IMR-90 (cell line): ENCODE results near the gene SAFB2. TPM values are rescaled to one million over a fixed set of nuclear protein-coding genes. Genes with fewer than 3 reads are reported as not detected.

Experiments used
- ATAC-seq: fragments of 200-7000 bp; cut with Tn5 transposase; 2 replicates; pipeline ENCODE4 v1.9.1; 2020; ENCODE audit warnings: low read depth, mild to moderate bottlenecking, moderate library complexity
- Bru-seq: library from RNA; stranded (reverse); fragments of 400-500 nt; gene quantifications from one replicate; lab custom pipeline; 2021; lab: Mats Ljungman, UMichigan
- BruChase-seq, 2 experiments: library from RNA; stranded (reverse); fragments of 400-500 nt; gene quantifications; one replicate each; lab custom pipeline; 2021; lab: Mats Ljungman, UMichigan
- BruUV-seq: library from RNA; stranded (reverse); fragments of 400-500 nt; replicated peaks from 2 replicates; lab custom pipeline; 2021; lab: Mats Ljungman, UMichigan
- CTCF ChIA-PET: fragments of 300-600 bp; formaldehyde crosslinking; extraction: SDS; loops from one replicate; lab custom pipeline; 2021; ENCODE audit warnings: antibody characterized with exemption; lab: Yijun Ruan, JAX
- POLR2A ChIA-PET: fragments of 300-600 bp; sonication (Branson Sonifier 250); formaldehyde crosslinking; loops from one replicate; lab custom pipeline; 2022; ENCODE audit warnings: antibody characterized with exemption; ENCODE audit not compliant: unreplicated experiment; lab: Charles Lee
- DNase-seq: peaks from one replicate; pipeline ENCODE4 v3.0.0; 2013
- H2AFZ ChIP-seq: replicated peaks from 2 replicates; pipeline ENCODE3; 2013; ENCODE audit warnings: low read length, mild to moderate bottlenecking; ENCODE audit not compliant: poor library complexity
- H2AK5ac ChIP-seq: 2 replicates; pipeline ENCODE4 v1.6.1; 2013; ENCODE audit warnings: low read depth, low read length, inconsistent platforms
- H2AK9ac ChIP-seq: replicated peaks from 2 replicates; pipeline ENCODE3; 2013; ENCODE audit warnings: mild to moderate bottlenecking, low read depth, low read length, moderate library complexity; ENCODE audit not compliant: poor library complexity
- H2BK120ac ChIP-seq: 2 replicates; pipeline ENCODE4 v1.6.1; 2013; ENCODE audit warnings: low read depth, low read length, inconsistent platforms
- H2BK15ac ChIP-seq: 3 replicates; pipeline ENCODE4 v1.6.1; 2013; ENCODE audit warnings: low read depth, low read length, inconsistent platforms
- H2BK20ac ChIP-seq: 2 replicates; pipeline ENCODE4 v1.6.1; 2013; ENCODE audit warnings: low read depth, mild to moderate bottlenecking, inconsistent platforms, low read length, moderate library complexity
- H2BK5ac ChIP-seq: 2 replicates; pipeline ENCODE4 v1.6.1; 2013; ENCODE audit warnings: mild to moderate bottlenecking, low read depth, low read length, inconsistent platforms; ENCODE audit not compliant: poor library complexity, severe bottlenecking
- H3K14ac ChIP-seq: replicated peaks from 2 replicates; pipeline ENCODE4 v1.6.1; 2013; ENCODE audit warnings: low read depth, low read length, inconsistent platforms
- H3K18ac ChIP-seq: 2 replicates; pipeline ENCODE4 v1.6.1; 2013; ENCODE audit warnings: low read depth, low read length, control low read depth
- H3K23ac ChIP-seq: 2 replicates; pipeline ENCODE4 v1.6.1; 2013; ENCODE audit warnings: low read depth, low read length, inconsistent platforms
- H3K27ac ChIP-seq: 2 replicates; pipeline ENCODE4 v1.5.1; 2013; ENCODE audit warnings: mild to moderate bottlenecking, control low read depth, low read length; ENCODE audit not compliant: insufficient read depth
- H3K27me3 ChIP-seq: 2 replicates; pipeline ENCODE4 v1.6.1; 2013; ENCODE audit warnings: low read length; ENCODE audit not compliant: control insufficient read depth, insufficient read depth
- H3K36me3 ChIP-seq: 2 replicates; pipeline ENCODE4 v1.6.1; 2013; ENCODE audit warnings: low read length, mixed read lengths; ENCODE audit not compliant: control insufficient read depth, insufficient read depth
- H3K4ac ChIP-seq: 2 replicates; pipeline ENCODE4 v1.6.1; 2013; ENCODE audit warnings: low read depth, low read length, inconsistent platforms
- H3K4me1 ChIP-seq: 2 replicates; pipeline ENCODE4 v1.6.1; 2013; ENCODE audit warnings: low read length, mixed read lengths; ENCODE audit not compliant: control insufficient read depth, insufficient read depth
- H3K4me2 ChIP-seq: 2 replicates; pipeline ENCODE4 v1.6.1; 2013; ENCODE audit warnings: low read depth, mild to moderate bottlenecking, control low read depth, low read length, moderate library complexity
- H3K4me3 ChIP-seq: 2 replicates; pipeline ENCODE4 v1.5.1; 2013; ENCODE audit warnings: low read depth, mild to moderate bottlenecking, control low read depth, low read length, moderate library complexity; ENCODE audit not compliant: insufficient read depth
- H3K56ac ChIP-seq: 2 replicates; pipeline ENCODE4 v1.6.1; 2013; ENCODE audit warnings: low read length, inconsistent platforms; ENCODE audit not compliant: insufficient read depth; ENCODE audit errors: extremely low read depth
- H3K79me1 ChIP-seq, 2 experiments: 2 replicates each; pipeline ENCODE4 v1.6.1; 2013; ENCODE audit warnings: low read length in 2 of 2, inconsistent platforms in 1 of 2, low read depth in 1 of 2
- H3K9ac ChIP-seq: 2 replicates; pipeline ENCODE4 v1.6.1; 2013; ENCODE audit warnings: low read depth, low read length, control low read depth
- H3K9me1 ChIP-seq: 2 replicates; pipeline ENCODE4 v1.6.1; 2013; ENCODE audit warnings: low read length, inconsistent platforms; ENCODE audit not compliant: insufficient read depth
- H3K9me3 ChIP-seq: 2 replicates; pipeline ENCODE4 v1.6.1; 2013; ENCODE audit warnings: low read length; ENCODE audit not compliant: control insufficient read depth, insufficient read depth
- H4K20me1 ChIP-seq: 2 replicates; pipeline ENCODE4 v1.6.1; 2013; ENCODE audit warnings: low read length, inconsistent platforms; ENCODE audit not compliant: insufficient read depth
- H4K5ac ChIP-seq: 2 replicates; pipeline ENCODE4 v1.6.1; 2013; ENCODE audit warnings: mild to moderate bottlenecking, low read depth, low read length, control low read depth
- H4K8ac ChIP-seq, 2 experiments: 2 replicates each; pipeline ENCODE4 v1.6.1; 2013; ENCODE audit warnings: low read depth in 2 of 2, low read length in 2 of 2, control low read depth in 1 of 2, inconsistent platforms in 1 of 2
- H4K91ac ChIP-seq: 2 replicates; pipeline ENCODE4 v1.6.1; 2013; ENCODE audit warnings: low read depth, low read length, inconsistent platforms; ENCODE audit not compliant: insufficient read depth
- BHLHE40 ChIP-seq: fragments of 150-350 bp; IDR thresholded peaks from 2 replicates; pipeline ENCODE4 v1.6.1; 2016; ENCODE audit warnings: mild to moderate bottlenecking, low read depth, low read length
- ELK1 ChIP-seq: fragments of 150-350 bp; IDR thresholded peaks from 2 replicates; pipeline ENCODE4 v1.6.1; 2016; ENCODE audit warnings: low read depth, mild to moderate bottlenecking, low read length, moderate library complexity, borderline replicate concordance
- MAFK ChIP-seq: IDR thresholded peaks from 2 replicates; pipeline ENCODE4 v1.6.1; 2012; ENCODE audit warnings: low read depth, low read length, improper control_type of control experiment
- MAZ ChIP-seq: IDR thresholded peaks from 2 replicates; pipeline ENCODE4 v1.6.1; 2012; ENCODE audit warnings: low read depth, mild to moderate bottlenecking, low read length, improper control_type of control experiment, moderate library complexity, borderline replicate concordance
- MXI1 ChIP-seq: IDR thresholded peaks from 2 replicates; pipeline ENCODE4 v1.6.1; 2012; ENCODE audit warnings: low read depth, mild to moderate bottlenecking, low read length, moderate library complexity, borderline replicate concordance
- POLR2A ChIP-seq: IDR thresholded peaks from 2 replicates; pipeline ENCODE4 v1.6.1; 2012; ENCODE audit warnings: mild to moderate bottlenecking, low read depth, low read length
- WGBS, 2 experiments: methylation state at CpG; one replicate each; pipeline versions ENCODE4 v1.1.5 to v1.1.7; 2013; ENCODE audit warnings: missing lambda C conversion rate in 2 of 2; ENCODE audit not compliant: insufficient read length in 1 of 2; ENCODE audit errors: extremely low coverage in 2 of 2; 5-methylcytosine and 5-hydroxymethylcytosine counted together
- dilution Hi-C: fragments of 300-500 bp; cut with HindIII; formaldehyde crosslinking; loops from one replicate; pipeline ENCODE4 v1.14.3; 2018; ENCODE audit warnings: low sequenced_read_pairs; ENCODE audit not compliant: unreplicated experiment
- in situ Hi-C: fragments of 300-500 bp; cut with MboI; formaldehyde crosslinking; loops from 3 replicates; pipeline ENCODE4 v1.14.3; 2019; ENCODE audit warnings: low sequenced_read_pairs, inconsistent platforms, mixed read lengths
- intact Hi-C: fragments of 100-400 bp; cut with micrococcal nuclease; formaldehyde crosslinking; loops from 2 replicates; pipeline ENCODE4 v1.10.0; 2022
- long read RNA-seq: library from polyadenylated mRNA; unstranded; transcript quantifications from one replicate; pipeline ENCODE4 v2.0.0, GENCODE V29; 2021; ENCODE audit not compliant: unreplicated experiment
- polyA plus RNA-seq, 3 experiments: library from polyadenylated mRNA; depleted of rRNA; stranded (reverse); fragments of >200 nt; gene quantifications; 2 replicates each; pipeline ENCODE4 v1.2.3, GENCODE V29; 2012; ENCODE audit warnings: low replicate concordance in 1 of 3
- total RNA-seq: library from RNA; depleted of rRNA; stranded (reverse); fragments of >200 nt; gene quantifications from 2 replicates; pipeline ENCODE4 v1.2.3, GENCODE V29; 2012; rRNA removed

SAFB2 gene
- total RNA-seq (11.8 and 17.8 TPM in 2 replicates), polyA plus RNA-seq (2012; rRNA removed) (26.2 and 28.6 TPM in 2 replicates), Bru-seq, nascent RNA (percentile 81 among the genes with signal in this experiment), BruChase-seq, experiment 1, labeled RNA remaining after a 6-hour chase (percentile 88 among the genes with signal in this experiment), BruChase-seq, experiment 2, labeled RNA remaining after a 2-hour chase (percentile 88 among the genes with signal in this experiment)
- 15.9 and 19.7 TPM in 2 replicates for polyA plus RNA-seq (2012; cell fraction: cytosol; rRNA removed)
- 82.6 and 84.3 TPM in 2 replicates for polyA plus RNA-seq (2012; cell fraction: nucleus; rRNA removed; ENCODE audit: low replicate concordance)
- long read RNA-seq, partial matches to known transcripts, result 36 of 48 reads
- long read RNA-seq, other reads (novel, unspliced or antisense), result 9 of 48 reads

- Histone ChIP-seq H3K79me1 (peaks cover 20 to 66% of the 10 kb centered on the region in 2 experiments), H2AFZ (peak within 1 kb of the TSS; percentile 97), H3K9ac (peak within 1 kb of the TSS; percentile 80), H3K9me3 (no peaks in the 10 kb centered on the region), H4K8ac (peak within 1 kb of the TSS; percentile 75 to 87), H3K18ac (peak within 1 kb of the TSS; percentile 42; the same call in 1 of the 2 replicates), H2AK9ac (peak within 1 kb of the TSS; percentile 100), H3K23ac (peak within 1 kb of the TSS; percentile 96), H2AK5ac (peak within 1 kb of the TSS; percentile 99), H3K9me1 (peaks cover 18% of the 10 kb centered on the region), H2BK5ac (peak within 1 kb of the TSS; percentile 71), H3K27me3 (no peaks in the 10 kb centered on the region), H3K14ac (peak within 1 kb of the TSS; percentile 98), H3K4me3 (peak within 1 kb of the TSS; percentile 64), H3K27ac (peak within 1 kb of the TSS; percentile 82), H2BK20ac (no peak within 1 kb of the TSS), H2BK120ac (peak within 1 kb of the TSS; percentile 41; the same call in 1 of the 2 replicates), H2BK15ac (no peak within 1 kb of the TSS), H3K56ac (peak within 1 kb of the TSS; percentile 88), H3K4me2 (peak within 1 kb of the TSS; percentile 83), H4K91ac (peak within 1 kb of the TSS; percentile 90), H4K20me1 (peaks cover 67% of the 10 kb centered on the region), H3K4ac (peak within 1 kb of the TSS; percentile 94), H4K5ac (peak within 1 kb of the TSS; percentile 83), H3K36me3 (peaks cover 43% of the 10 kb centered on the region), H3K4me1 (peaks cover 18% of the 10 kb centered on the region)
- intact Hi-C loops (loop anchor here (5.0 kb wide), 1 partner anchor 45 kb away; no protein-coding TSS in a partner anchor), dilution Hi-C loops (no loop called here), in situ Hi-C loops (no loop called here)
- BruUV-seq, result no TSS peak
- TF ChIP-seq MXI1, result peak; percentile 78; the same call in 1 of the 2 replicates
- TF ChIP-seq MAZ, result peak; percentile 90; the same call in 1 of the 2 replicates
- peak; percentile 97 for TF ChIP-seq POLR2A
- no peak for TF ChIP-seq ELK1
- peak; percentile 37; the same call in 1 of the 2 replicates for TF ChIP-seq BHLHE40
- no peak for TF ChIP-seq MAFK
- ChIA-PET POLR2A (interaction anchor here (0.5 to 0.7 kb wide), 2 partner anchors 23 to 61 kb away, joined by 5 read pairs; no protein-coding TSS in a partner anchor), CTCF (no interaction called here)
- peak; percentile 100 for DNase-seq
- 0% methylated on average over 66 of the region's 116 CpGs; no CpG with 5 or more reads in 1 of the 2 experiments for WGBS, 2 experiments
- ATAC-seq, result peak; percentile 92
Measured at GRCh38 chr19:5622465-5623396, at the start of gene SAFB2, which contains the start of gene SAFB. Gene SAFB2 (minus strand): TSS chr19:5622776. CDS start chr19:5622715, 61 bp downstream. Gene SAFB (plus strand): TSS chr19:5623083. CDS start chr19:5623206, 123 bp downstream.
